Fibroblast of skin of back (primary cell): ENCODE results near the gene ELL2.
A peak's percentile ranks its signal among the peaks of the same experiment; 100 is the strongest.

Experiments
- DNase-seq: peaks from one replicate; pipeline ENCODE4 v3.0.0-alpha.2; 2013

The ELL2 gene

DNA sequence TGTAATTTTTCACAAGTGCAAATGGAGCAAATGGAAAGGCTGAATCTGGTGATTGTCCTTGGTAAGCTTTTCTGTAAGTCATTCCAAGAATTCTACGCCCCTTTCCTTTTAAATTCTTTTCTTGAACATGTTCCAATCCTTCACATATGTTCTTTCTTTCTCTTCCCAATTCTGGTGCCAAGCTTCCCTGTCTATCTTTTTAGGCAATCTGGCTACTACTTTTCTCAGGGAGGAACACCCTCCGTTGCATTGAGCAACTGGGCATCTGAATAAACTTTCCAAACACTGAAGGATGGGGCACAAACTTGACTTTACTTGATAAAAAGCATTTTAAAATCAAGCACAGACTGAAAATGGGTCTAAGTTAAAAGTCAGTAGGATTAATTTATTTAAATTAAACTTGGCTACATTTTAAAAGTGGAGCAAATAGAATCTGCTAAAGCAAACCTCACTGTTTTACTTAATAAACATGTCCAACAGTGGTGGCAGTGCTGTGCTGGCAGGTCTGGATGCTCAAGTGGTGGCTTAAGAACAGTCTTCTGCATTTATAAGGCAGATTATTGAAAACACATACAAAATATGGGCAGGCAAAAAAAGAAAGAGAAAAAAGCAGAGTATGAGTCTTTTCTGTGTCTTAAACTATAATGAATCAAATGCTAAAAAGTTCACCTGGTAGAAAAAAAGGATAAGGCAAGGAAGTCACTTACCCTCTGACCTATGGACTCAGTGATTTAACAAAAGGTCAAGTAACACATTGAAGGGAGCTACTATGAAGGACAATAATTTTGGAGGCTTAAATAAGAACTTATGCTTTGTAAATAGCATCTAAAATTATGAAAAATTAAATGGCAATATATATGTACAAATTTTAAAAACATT is 5.4 kb downstream of the ELL2 start:
- no peak for DNase-seq

DNA sequence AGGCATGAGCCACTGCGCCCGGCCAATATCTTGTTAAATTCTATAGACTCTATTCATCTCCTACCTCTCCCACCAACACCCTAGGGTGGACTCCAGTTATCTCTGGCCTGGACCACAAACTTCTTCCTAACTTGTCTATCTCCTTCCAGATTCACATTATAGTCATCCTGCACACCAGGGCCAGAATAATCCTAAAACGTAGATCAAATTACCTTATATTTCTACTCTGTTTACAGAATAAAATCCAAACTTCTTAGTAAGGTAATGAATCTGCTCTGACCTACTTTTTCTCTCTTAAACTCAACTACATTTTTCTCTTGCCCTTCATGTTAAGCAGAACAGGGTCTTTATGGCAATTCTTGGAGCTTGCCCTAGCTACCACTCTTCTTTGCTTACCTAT is 6.9 kb downstream of the ELL2 start:
- no peak for DNase-seq

DNA sequence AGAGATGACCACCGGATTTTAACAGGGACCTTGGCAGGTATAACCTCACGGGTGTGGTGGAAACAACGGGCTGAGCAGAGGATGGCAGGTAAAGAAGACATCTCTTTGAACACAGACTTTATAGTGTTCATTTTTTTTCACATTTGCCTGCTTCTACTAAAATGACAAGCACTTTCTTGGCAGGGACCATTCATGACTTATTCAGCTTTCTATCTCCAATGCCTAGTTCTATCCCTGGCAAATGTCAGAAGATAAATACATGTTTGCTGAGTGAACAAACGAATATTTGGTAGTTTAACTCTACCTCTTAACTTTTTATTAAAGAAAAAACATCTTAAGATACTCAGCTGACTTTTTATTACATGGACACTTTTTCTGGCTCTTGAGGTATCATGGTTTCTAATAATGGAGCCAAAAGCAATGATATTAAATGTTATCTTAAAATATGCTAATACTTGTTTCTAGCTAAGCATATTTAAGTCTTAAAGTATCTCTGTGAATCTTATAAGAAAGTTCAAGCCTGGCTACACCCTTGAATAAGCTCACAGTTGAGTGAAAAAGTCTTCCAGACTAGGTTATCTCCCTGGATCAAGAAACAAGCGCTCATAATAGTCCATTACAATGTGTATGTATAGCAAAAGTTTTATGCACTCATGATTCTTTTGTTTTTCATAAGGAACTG is 8.5 kb downstream of the ELL2 start:
- no peak for DNase-seq

DNA sequence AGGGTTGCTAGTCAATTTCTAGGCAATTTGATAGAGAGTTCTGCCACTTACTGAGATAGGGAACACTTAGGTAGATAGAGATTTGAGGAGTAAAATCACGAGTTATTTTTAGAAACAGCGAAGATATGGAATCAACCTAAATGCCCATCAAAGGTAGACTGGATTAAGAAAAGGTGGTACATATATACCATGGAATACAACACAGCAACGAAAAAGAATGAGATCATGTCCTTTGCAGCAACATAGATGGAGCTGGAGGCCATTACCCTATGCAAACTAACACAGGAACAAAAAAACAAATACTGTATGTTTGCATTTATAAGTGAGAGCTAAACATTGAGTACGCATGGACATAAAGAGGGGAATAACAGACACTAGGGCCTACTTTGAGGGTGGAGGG is 9.7 kb downstream of the ELL2 start:
- DNase-seq = no peak

DNA sequence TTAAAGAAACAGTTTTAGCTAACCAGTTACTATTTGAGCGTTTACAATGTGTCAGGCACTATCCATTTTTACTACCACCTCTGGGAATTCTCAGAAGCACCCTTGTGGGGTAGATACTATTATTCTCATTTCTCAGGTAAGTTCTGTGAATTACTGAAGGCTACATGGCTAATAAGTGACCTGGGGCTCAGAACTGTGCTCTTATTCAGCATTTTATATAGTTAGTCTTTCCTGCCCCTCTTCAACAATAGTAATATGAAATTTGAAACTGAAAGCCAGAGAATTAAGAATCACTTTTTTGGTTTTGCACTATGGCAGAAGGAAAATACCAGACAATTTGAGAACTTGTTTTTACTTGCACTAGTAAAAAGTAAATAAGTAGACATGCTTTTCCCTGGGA is 11.8 kb downstream of the ELL2 start:
- no peak for DNase-seq

DNA sequence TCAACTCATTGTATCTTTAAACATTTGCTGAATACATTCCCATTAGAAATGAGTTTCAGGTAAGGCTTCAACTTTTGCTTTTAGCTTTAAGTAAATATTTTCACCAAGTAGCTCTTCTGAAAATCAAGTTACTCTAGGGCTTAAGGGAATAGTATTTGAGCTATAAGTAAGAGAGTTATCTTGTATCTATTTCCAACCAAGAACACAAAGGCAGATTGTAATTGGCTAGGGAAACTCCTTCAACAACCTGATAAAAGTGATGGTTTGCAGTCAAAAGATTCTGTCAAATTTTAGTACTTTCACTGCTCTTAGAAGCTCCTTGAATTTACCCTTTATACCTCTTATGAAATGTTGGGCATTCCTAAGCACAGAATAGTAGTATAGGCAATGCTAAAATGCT is 13.0 kb downstream of the ELL2 start:
- DNase-seq = no peak

DNA sequence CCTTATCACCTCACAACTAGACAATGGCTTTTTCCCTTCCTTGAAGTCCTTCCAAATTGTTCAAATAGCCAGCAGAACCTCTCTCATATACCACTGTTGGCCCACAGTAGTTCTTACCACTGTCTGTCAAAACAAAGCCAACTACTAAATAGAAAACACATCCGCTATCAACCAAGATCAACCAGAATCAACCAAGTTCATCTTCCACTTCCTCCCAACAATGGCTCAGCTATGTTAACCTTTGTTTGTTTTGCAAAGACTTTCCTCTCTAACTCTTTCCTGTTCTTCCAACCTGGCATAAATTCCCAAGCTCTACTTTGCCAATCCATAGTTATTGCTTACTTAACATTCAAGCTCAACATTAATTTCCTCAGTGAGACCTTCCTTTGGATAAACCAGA is 15.2 kb downstream of the ELL2 start:
- DNase-seq = no peak

DNA sequence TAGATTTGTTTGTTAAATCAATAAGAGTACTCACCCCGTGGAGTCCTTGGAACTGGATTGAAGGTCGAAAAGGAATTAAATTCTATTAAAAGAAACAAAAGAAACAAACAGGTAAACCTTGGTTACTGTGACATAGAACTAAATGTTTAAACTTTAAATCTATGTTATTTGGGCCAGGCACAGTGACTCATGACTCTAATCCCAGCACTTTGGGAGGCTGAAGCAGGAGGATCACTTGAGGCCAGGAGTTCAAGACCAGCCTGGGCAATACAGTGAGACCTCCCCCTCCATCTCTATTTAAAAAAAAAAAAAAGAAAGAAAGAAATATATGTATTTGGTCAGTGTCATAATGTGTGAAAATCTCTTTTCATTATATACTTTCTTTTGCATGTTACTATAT is 18.7 kb downstream of the ELL2 start:
- no peak for DNase-seq

DNA sequence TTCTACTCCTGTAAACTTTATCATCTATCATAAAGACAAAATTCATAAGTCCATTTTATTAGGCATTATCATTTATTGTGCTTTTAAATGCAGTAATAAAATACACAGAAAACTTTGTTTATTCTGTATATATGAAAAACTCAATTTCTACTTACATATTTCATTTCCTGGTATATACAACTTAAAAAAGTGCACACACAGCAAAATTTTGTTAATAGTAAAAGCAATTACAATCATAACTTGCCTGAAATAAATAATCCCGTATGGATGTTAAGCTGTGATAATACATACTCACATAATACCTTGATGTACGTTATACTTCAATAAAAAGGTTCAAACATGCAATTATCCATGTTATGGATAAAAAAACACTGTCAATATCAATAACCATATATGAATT is 19.2 kb downstream of the ELL2 start:
- DNase-seq = no peak

DNA sequence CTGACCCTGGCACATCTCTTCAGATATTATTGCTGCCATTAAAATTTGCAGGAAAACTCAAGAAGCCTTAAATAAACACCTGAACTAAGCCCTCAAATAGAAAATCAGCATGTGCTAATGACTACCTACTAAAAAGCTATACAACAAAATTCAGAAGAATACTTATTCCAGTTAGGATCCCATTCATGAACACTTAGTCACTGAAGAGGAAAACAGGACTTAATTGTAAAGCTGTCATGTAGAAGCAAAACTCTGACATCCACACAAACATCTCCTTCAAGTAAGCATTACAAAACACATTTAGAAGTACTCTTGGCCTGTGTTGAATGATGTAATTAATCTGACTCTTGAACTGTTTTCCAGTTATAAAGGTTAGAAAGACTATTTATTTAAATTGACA is 19.9 kb downstream of the ELL2 start:
- DNase-seq = no peak

DNA sequence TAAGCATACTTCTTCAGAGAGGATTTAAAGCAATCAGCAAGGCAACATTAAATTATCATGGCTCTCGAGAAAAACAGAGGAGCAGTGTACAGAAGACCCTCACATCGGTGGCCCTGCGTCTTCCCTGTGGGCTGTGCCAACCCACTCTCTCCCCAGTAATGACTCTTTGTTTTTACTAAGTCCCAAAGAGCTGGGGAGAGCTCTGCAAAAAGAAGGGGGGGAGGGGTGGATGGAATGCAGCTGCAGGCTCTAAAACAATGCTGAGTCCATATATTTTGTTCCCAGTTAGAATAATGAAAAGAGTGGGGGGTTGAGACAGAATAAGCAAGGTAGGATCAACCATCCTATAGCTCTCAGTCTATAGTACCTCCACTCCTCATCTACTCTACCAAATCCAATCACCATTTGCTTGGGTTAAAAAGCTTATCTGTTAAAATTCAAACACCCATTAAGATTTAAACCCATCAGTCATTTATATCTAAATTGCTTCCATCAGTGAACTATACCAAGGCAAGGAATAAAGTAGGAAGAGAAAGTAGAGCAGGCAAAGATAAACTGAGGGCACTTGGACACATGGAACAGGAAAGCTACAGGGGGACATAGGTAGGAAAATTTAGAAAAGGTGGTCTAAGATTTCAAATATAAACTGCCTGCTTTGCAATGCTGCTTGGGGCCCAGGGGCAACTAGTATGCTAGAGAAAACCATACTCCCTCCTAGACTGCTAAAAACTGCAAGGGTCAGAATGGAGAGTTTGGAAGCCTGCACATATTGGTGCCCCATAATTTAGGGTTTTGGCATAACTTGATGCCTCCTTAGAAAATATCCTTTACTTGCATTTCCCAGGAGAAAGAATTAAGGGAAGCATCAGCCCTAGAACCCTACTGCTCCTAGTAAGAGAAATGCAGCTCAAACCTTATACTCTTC is 20.6 kb downstream of the ELL2 start:
- peak; percentile 63 for DNase-seq

DNA sequence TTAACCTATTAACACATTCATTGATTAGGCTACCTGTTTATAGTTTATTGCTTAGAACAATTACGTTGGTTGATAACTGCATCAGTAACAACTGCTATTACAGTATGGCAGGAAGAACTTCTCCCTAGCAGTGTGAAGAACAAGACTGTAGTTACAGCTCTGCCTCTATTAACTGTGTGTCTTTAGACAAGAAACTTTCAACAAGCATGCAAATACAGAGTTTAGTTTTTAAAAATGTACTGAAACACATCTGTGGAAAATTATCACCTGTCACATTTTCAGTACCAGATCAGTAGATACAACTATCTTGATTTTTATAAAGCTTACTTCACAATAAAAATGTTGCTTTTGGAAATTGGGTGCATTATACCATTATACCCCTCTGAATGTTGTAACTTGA is 22.2 kb downstream of the ELL2 start:
- no peak for DNase-seq

DNA sequence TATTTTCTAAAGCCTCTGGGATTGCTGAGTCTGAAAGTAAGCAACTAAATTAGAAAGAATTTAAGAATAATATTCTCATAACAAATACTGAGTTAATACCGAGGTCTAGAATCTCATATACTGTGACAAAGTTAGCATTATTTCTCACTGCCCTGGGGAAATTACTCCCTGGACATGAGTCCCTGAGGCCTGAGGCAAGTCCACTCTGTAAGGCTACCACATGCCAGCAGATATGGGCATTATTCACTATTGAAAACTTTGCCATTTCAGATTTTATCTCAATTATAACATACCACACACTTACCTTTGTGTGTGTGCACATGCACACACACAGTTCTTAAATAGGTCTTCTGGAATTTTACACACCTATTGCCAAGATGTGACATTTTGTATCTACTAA is 22.9 kb downstream of the ELL2 start:
- DNase-seq = no peak

DNA sequence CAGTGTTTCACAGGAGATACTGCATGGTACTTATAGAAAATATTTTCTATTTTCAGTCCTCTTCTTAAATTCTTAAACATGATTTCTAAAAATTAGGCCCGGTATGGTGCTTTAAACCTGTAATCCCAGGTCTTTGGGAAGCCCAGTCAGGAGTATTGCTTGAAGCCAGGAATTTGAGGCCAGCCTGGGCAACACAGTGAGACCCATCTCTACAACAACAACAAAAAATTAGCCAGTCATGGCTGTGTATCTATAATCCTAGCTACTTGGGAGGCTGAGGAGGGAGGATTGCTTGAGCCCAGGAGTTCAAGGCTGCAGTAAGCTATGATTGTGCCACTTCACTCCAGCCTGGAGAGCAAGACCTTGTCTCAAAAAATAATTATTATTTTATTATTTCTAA is 23.3 kb downstream of the ELL2 start:
- DNase-seq = no peak

DNA sequence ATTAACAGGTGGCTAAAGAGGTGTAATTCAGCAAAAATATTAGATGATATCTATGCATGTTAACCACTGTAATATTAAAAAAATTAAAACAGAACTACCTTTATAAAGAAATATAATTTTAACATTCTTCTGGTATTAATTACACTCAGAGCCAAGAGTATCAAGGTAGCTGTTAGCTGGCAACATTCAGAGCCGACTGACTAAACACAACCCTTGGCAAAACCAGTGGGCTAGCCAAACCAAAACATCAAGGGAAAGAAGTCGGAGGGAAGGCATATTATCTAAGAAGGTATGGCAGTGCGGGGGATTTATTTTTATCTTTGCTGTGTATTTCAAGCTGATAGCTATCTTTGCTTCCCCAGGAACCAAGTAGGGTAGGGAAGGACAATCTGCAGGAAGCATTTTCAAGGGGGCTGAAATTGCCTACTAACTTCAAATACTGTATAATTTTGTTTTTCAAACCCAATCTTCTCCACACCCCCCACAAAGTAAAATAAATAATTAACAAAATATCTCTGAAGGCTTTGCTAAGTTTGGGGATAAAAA is 24.0 kb downstream of the ELL2 start:
- DNase-seq = no peak

DNA sequence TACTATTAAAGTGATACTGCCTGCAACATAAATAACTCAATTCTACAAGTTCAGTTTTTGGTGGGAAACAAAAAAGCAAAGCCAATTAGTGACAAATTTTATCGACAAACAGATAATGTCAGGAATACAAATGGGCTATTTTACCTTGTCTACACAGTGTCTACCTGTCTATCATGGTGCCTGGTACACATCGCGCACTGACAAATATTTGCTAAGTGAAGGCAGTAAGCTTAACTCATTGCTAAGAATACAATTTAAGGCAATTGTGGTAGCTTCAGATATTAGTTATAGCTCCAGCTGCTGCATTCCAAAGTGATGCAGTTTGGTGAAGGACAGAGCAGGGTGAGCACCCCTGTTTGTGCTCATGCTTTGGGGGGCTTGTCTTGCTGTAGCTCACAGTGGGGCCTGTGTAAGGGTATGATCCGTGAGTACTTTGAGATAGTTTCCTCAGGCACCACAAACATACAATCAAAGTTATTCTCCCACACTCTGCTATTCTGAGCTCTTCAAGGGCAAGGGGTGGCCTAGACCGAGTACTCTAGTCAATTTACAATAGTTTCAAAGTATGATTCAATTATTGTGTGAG is 24.7 kb downstream of the ELL2 start:
- DNase-seq = no peak

DNA sequence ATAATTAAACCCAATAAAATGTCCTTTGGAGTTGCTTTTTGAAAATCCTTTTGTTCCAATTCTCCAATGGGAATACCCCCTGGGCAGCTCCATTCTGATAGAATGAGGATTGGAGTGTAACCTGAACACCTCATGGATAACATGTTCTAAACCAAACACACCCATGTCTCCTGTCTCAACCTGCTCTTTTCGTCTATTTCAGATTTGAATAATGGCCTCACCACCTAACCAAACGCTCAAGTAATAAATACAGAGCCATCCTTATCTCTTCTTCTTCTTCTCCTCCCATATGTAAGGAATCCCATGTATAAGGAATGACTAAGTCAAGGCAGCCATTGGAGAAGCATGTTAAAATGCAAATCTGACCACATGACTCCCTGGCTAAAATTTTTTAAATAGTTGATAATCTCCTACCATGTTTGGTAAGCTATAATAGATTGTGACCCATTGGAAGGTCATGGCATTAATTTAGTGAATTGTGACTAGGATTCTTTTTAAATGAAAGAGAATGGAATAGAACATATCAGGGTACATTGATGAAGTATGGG is 26.0 kb downstream of the ELL2 start:
- peak; percentile 58 for DNase-seq

DNA sequence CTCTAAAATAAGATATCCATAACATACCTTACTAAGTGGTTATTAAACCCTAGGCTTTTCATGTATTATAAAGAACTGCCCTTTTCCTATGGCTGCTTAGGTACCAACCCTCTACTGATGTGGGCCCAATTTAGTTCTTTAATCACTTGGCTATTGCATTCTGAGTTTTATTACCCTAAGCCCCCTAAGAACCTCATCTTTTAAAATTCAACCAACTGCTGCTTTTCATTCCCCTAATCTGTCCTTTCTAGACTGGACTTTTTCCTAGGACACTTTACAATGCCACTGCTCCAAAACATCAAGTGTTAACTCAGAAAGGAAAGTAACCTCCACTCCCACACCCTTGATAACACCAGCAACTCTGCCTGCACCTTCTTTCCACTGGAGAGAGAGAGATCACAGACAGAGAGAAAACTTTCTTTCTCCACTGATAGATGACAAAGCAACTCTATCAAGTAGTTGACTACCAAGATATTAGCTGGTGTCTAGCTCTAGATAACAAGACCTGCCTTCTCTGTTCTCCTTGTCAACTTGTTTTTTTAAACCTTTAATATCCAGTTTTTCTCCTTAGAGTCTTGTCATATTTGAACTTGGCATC is 27.3 kb downstream of the ELL2 start:
- no peak for DNase-seq

DNA sequence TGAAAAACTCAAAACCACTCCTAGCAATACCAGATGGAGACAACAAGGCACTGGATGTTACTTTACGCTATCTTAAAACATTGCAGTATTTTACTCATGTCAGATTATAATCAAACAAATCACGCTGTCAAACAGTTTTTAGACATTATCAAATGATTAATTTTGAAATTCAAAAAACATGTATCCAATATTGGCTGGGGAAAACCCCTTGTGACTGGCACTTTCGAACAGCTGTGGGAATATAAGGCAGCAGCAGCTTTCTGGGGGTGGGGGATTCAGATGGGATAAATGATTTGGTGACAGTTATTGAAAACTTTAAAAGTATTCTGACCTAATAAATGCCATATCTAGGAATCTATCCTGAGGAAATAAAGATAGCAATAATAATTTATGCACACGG is 28.7 kb downstream of the ELL2 start:
- no peak for DNase-seq

DNA sequence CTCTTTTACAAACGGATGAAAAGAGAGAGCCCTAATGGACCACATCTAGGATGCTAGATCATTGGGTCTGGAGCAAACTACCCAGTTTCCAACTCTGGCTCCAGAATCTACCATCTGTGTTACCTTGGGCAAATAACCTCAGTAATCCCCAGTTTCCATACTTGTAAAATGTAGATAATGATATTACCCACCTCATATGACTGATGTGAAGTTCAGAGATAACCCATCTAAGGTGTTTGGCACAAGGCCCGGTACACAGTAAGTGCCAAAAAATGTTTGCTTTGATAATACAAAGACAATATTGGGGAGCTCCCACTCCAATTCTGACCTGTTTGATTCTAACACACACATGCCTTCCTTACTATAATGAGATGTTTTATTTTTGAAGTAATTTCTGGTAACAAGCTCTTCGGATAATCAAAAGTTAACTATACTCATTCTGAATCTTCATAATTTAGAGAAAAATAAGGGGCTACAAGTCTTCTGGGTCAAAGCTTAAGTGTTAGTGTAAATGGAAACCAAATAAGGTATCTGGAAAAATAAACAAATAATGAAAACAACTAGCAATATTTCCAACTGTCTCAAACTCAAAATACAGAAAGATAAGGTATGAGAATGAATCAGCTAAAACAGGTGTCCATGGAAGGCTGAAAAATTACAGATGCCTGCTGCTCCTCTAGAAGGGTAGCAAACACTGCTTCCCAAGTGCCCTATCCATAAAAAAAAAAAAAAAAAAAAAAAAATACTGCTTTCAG is 30.4 kb downstream of the ELL2 start:
- no peak for DNase-seq
